OCI-LY1 (cell line): Measurements from ENCODE around the gene TBP.

Experiments used
- EZH2 ChIP-seq: fragments of 200-600 bp; sonication (generic), shearing (Covaris generic); IDR thresholded peaks from 2 replicates; pipeline ENCODE4 v1.8.0; 2017; ENCODE audit warnings: borderline replicate concordance, mixed run types, mild to moderate bottlenecking, antibody characterized with exemption, low read length, moderate library complexity, mixed read lengths
- TF ChIP-seq, protein P1 (sequence below): fragments of 200-600 bp; sonication (generic), shearing (Covaris generic); IDR thresholded peaks from 2 replicates; pipeline ENCODE4 v1.5.1; 2017; ENCODE audit warnings: mild to moderate bottlenecking, antibody characterized with exemption, low read length, moderate library complexity, mixed read lengths

DNA sequence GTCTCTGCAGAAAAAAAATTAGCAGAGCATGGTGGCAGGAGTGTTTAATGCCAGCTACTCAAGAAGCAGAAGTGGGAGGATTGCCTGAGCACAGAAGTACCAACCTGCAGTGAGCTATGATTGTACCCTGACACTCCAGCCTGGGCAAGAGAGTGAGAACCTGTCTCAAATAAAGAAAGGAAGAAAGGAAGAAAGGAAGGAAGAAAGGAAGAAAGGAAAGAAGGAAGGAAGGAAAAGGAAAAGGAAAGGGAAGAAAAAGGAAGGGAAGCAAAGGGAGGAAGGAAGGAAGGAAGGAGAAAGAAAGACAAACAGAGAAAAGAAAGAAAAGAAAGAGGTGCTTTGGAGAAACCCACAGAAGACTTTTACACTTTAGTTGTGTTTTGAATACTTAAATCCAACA is 43.1 kb downstream of the TBP start:
- no peak for TF ChIP-seq EZH2
- TF ChIP-seq, protein P1, sequence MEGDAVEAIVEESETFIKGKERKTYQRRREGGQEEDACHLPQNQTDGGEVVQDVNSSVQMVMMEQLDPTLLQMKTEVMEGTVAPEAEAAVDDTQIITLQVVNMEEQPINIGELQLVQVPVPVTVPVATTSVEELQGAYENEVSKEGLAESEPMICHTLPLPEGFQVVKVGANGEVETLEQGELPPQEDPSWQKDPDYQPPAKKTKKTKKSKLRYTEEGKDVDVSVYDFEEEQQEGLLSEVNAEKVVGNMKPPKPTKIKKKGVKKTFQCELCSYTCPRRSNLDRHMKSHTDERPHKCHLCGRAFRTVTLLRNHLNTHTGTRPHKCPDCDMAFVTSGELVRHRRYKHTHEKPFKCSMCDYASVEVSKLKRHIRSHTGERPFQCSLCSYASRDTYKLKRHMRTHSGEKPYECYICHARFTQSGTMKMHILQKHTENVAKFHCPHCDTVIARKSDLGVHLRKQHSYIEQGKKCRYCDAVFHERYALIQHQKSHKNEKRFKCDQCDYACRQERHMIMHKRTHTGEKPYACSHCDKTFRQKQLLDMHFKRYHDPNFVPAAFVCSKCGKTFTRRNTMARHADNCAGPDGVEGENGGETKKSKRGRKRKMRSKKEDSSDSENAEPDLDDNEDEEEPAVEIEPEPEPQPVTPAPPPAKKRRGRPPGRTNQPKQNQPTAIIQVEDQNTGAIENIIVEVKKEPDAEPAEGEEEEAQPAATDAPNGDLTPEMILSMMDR = no peak
